HG03469 (cell line): ENCODE measurements around the gene ARRDC3.
"Not testable (repeated sequence)": the region's sequence is repeated elsewhere in the genome, so short reads cannot be mapped to it uniquely, and the experiment has no call there.

Source experiments
- ATAC-seq: cut with Tn5 transposase; IDR thresholded peaks from one replicate; pipeline ENCODE4 v1.9.1; 2021; ENCODE audit warnings: mild to moderate bottlenecking, moderate library complexity, moderate number of reproducible peaks; ENCODE audit not compliant: unreplicated experiment

Gene ARRDC3

GRCh38 chr5:91361055-91361701, 21.9 kb downstream of the ARRDC3 start:
- ATAC-seq, result peak; percentile 90

GRCh38 chr5:91359962-91360609, 23.0 kb downstream of the ARRDC3 start:
- no peak for ATAC-seq

- ATAC-seq, result no peak
Observed at GRCh38 chr5:91357806-91358205, 25.3 kb downstream of the ARRDC3 start.

GRCh38 chr5:91357012-91357634, 26.0 kb downstream of the ARRDC3 start:
- no peak for ATAC-seq

- ATAC-seq, result peak; percentile 56
Observed at GRCh38 chr5:91354867-91355266, 28.2 kb downstream of the ARRDC3 start.

- ATAC-seq, result no peak
Observed at GRCh38 chr5:91352831-91353695, 30.1 kb downstream of the ARRDC3 start.

- ATAC-seq, result no peak
Observed at GRCh38 chr5:91345461-91345860, 37.7 kb downstream of the ARRDC3 start.

- not testable (repeated sequence) for ATAC-seq
Observed at GRCh38 chr5:91344661-91345200, 38.4 kb downstream of the ARRDC3 start.

- no peak for ATAC-seq
Observed at GRCh38 chr5:91343916-91344315, 39.2 kb downstream of the ARRDC3 start.

- ATAC-seq, result not testable (repeated sequence)
Observed at GRCh38 chr5:91342931-91343330, 40.2 kb downstream of the ARRDC3 start.

- no peak for ATAC-seq
Observed at GRCh38 chr5:91341154-91341553, 42.0 kb downstream of the ARRDC3 start.

GRCh38 chr5:91340532-91340931, 42.6 kb downstream of the ARRDC3 start:
- ATAC-seq, result no peak

GRCh38 chr5:91339063-91339705, 43.9 kb downstream of the ARRDC3 start:
- ATAC-seq, result no peak

GRCh38 chr5:91332267-91333045, 50.7 kb downstream of the ARRDC3 start:
- no peak for ATAC-seq

- ATAC-seq, result no peak
Observed at GRCh38 chr5:91331705-91332104, 51.4 kb downstream of the ARRDC3 start.

GRCh38 chr5:91329283-91329682, 53.8 kb downstream of the ARRDC3 start:
- no peak for ATAC-seq

- ATAC-seq, result no peak
Observed at GRCh38 chr5:91328743-91329142, 54.4 kb downstream of the ARRDC3 start.

- ATAC-seq, result not testable (repeated sequence)
Observed at GRCh38 chr5:91322981-91323380, 60.1 kb downstream of the ARRDC3 start.

- ATAC-seq, result no peak
Observed at GRCh38 chr5:91319667-91320066, 63.5 kb downstream of the ARRDC3 start.

- ATAC-seq, result no peak
Observed at GRCh38 chr5:91318724-91319123, 64.4 kb downstream of the ARRDC3 start.
